Lower leg skin (tissue), 3 donors: ENCODE data around the gene NXPH2.

Experiments
- POLR2A ChIP-seq, 2 donors: fragments of 450-650 bp; IDR thresholded peaks; one replicate each; pipeline ENCODE4 v1.6.1; 2016 to 2017; ENCODE audit warnings: antibody characterized with exemption in 2 of 2, mild to moderate bottlenecking in 1 of 2, moderate library complexity in 1 of 2
- TF ChIP-seq, protein P1 (sequence below), 3 donors: fragments of 450-650 bp; IDR thresholded peaks; one replicate each; pipeline ENCODE4 v1.5.1; 2016; ENCODE audit warnings: antibody characterized with exemption in 3 of 3, mild to moderate bottlenecking in 3 of 3, moderate library complexity in 2 of 3

DNA sequence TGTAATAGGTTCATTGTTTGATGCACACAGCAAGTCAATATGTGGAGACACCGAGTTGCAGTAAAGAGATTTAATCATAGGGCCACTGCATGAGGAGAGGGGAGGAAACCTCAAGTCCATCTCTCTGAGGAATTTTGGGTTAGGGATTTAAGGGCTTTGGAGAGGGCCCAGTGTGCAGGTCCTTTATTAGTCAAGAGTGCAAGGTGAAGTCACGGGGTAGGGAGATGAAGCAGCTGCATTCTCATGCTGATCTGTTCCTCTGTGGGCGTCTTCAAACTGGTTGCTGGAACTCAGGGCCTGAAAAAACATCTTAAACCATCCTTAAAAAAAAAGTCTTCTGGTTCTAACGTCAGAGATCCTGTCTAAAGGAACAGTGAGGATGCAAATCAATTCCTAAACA lies 131.6 kb downstream of the NXPH2 start:
- no peak for TF ChIP-seq POLR2A (IDR thresholded peaks at IDR 0.05)
- TF ChIP-seq, protein P1, sequence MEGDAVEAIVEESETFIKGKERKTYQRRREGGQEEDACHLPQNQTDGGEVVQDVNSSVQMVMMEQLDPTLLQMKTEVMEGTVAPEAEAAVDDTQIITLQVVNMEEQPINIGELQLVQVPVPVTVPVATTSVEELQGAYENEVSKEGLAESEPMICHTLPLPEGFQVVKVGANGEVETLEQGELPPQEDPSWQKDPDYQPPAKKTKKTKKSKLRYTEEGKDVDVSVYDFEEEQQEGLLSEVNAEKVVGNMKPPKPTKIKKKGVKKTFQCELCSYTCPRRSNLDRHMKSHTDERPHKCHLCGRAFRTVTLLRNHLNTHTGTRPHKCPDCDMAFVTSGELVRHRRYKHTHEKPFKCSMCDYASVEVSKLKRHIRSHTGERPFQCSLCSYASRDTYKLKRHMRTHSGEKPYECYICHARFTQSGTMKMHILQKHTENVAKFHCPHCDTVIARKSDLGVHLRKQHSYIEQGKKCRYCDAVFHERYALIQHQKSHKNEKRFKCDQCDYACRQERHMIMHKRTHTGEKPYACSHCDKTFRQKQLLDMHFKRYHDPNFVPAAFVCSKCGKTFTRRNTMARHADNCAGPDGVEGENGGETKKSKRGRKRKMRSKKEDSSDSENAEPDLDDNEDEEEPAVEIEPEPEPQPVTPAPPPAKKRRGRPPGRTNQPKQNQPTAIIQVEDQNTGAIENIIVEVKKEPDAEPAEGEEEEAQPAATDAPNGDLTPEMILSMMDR (IDR thresholded peaks at IDR 0.05): no peak
